A549 (cell line): ENCODE data around the gene CPNE4. TPM values are rescaled to one million over a fixed set of nuclear protein-coding genes. Genes with fewer than 3 reads are reported as not detected.

Experiments used
- ATAC-seq, 2 experiments: fragments of 200-7000 bp in 1 of 2; fragments of >200 bp in 1 of 2; cut with Nextera tagmentation in 1 of 2; cut with Tn5 transposase in 1 of 2; 3 replicates each; pipeline versions ENCODE4 v1.8.0 to v1.9.1; 2018 to 2020; ENCODE audit warnings: mild to moderate bottlenecking in 1 of 2, moderate library complexity in 1 of 2
- CTCF ChIA-PET: fragments of 300-600 bp; sonication (Branson Sonifier 250); formaldehyde crosslinking; extraction: SDS; loops from one replicate; lab custom pipeline; 2021; ENCODE audit warnings: antibody characterized with exemption, inconsistent platforms; lab: Yijun Ruan, JAX
- POLR2A ChIA-PET: fragments of 350-600 bp; formaldehyde crosslinking; extraction: SDS; loops from one replicate; lab custom pipeline; 2021; ENCODE audit warnings: antibody characterized with exemption, inconsistent platforms; lab: Yijun Ruan, JAX
- DNase-seq, 2 experiments: peaks; one replicate each; pipeline versions ENCODE4 v3.0.0 to v3.0.0-alpha.2; 2011 to 2016; ENCODE audit warnings: low read depth in 1 of 2, low spot score in 1 of 2
- FAIRE-seq: peaks from 2 replicates; lab custom pipeline; 2011; peaks lifted over from hg19 to GRCh38; lab: Jason Lieb, UNC
- H3K27ac ChIP-seq, 2 experiments: fragments of >200 bp; sonication (Bioruptor Twin); formaldehyde crosslinking; 3 replicates each; pipeline ENCODE4 v1.5.1; 2016 to 2017
- H3K4me1 ChIP-seq: fragments of >200 bp; sonication (Bioruptor Twin); formaldehyde crosslinking; 3 replicates; pipeline ENCODE4 v1.6.1; 2016
- H3K4me2 ChIP-seq: fragments of >200 bp; sonication (Bioruptor Twin); formaldehyde crosslinking; 3 replicates; pipeline ENCODE4 v1.6.1; 2016
- H3K4me3 ChIP-seq: fragments of >200 bp; sonication (Bioruptor Twin); formaldehyde crosslinking; 3 replicates; pipeline ENCODE4 v1.5.1; 2016
- H3K9me3 ChIP-seq: fragments of >200 bp; sonication (Bioruptor Twin); formaldehyde crosslinking; 3 replicates; pipeline ENCODE4 v1.6.1; 2016
- BHLHE40 ChIP-seq: IDR thresholded peaks from 2 replicates; pipeline ENCODE4 v1.6.1; 2012; ENCODE audit warnings: low read depth, low read length, inconsistent platforms
- CBX8 ChIP-seq: fragments of 200-600 bp; sonication (generic); IDR thresholded peaks from 2 replicates; pipeline ENCODE4 v1.6.1; 2016
- CHD2 ChIP-seq: fragments of 150-350 bp; IDR thresholded peaks from 2 replicates; pipeline ENCODE4 v1.6.1; 2014; ENCODE audit warnings: low read length; ENCODE audit not compliant: partially characterized antibody
- CHD4 ChIP-seq: fragments of 200-600 bp; sonication (generic); IDR thresholded peaks from 2 replicates; pipeline ENCODE4 v1.6.1; 2016; ENCODE audit warnings: antibody characterized with exemption, mild to moderate bottlenecking, borderline replicate concordance
- HOXA7 ChIP-seq: fragments of 250-450 bp; sonication (Bioruptor Pico); IDR thresholded peaks from 2 replicates; pipeline ENCODE4 v1.5.0; 2020; ENCODE audit warnings: mild to moderate bottlenecking, moderate library complexity
- HOXB13 ChIP-seq: fragments of 250-450 bp; sonication (Bioruptor Pico); IDR thresholded peaks from 2 replicates; pipeline ENCODE4 v1.5.0; 2020; ENCODE audit warnings: low read depth, mild to moderate bottlenecking, moderate library complexity
- HOXB5 ChIP-seq: fragments of 250-450 bp; sonication (Bioruptor Pico); IDR thresholded peaks from 2 replicates; pipeline ENCODE4 v1.5.0; 2020; ENCODE audit warnings: mild to moderate bottlenecking, moderate library complexity
- KDM1A ChIP-seq: fragments of 200-600 bp; sonication (generic); IDR thresholded peaks from 2 replicates; pipeline ENCODE4 v1.6.1; 2016; ENCODE audit warnings: low read depth, mild to moderate bottlenecking
- MAFK ChIP-seq: fragments of 450-650 bp; IDR thresholded peaks from 2 replicates; pipeline ENCODE4 v1.6.1; 2014; ENCODE audit not compliant: partially characterized antibody
- MYC ChIP-seq: IDR thresholded peaks from 2 replicates; pipeline ENCODE4 v1.6.1; 2012; ENCODE audit warnings: mild to moderate bottlenecking, inconsistent platforms, low read length, improper control_type of control experiment, borderline replicate concordance
- NFE2L2 ChIP-seq: fragments of 150-350 bp; conservative IDR thresholded peaks from 2 replicates; pipeline ENCODE4 v1.6.1; 2014; ENCODE audit warnings: low read length
- NR3C1 ChIP-seq: fragments of >200 bp; sonication (Bioruptor Twin); formaldehyde crosslinking; IDR thresholded peaks from 3 replicates; pipeline ENCODE4 v1.6.1; 2017
- POLR2A ChIP-seq: IDR thresholded peaks from 2 replicates; pipeline ENCODE4 v1.6.1; 2012; ENCODE audit warnings: mild to moderate bottlenecking, low read length
- POLR2AphosphoS2 ChIP-seq: conservative IDR thresholded peaks from 2 replicates; pipeline ENCODE4 v1.6.1; 2012; ENCODE audit warnings: low read length, improper control_type of control experiment, inconsistent platforms
- RAD21 ChIP-seq, 2 experiments: fragments of >200 bp in 1 of 2; sonication (Bioruptor Twin) in 1 of 2; formaldehyde crosslinking in 1 of 2; IDR thresholded peaks in 1 of 2; conservative IDR thresholded peaks in 1 of 2; 2 replicates in 1 of 2; 3 replicates in 1 of 2; pipeline ENCODE4 v1.6.1; 2012 to 2018; ENCODE audit warnings: inconsistent platforms in 1 of 2
- RARB ChIP-seq: fragments of 250-450 bp; sonication (Bioruptor Pico); IDR thresholded peaks from 2 replicates; pipeline ENCODE4 v1.8.0; 2021; ENCODE audit warnings: mild to moderate bottlenecking, moderate library complexity
- RCOR1 ChIP-seq: fragments of 150-350 bp; IDR thresholded peaks from 2 replicates; pipeline ENCODE4 v1.6.1; 2014; ENCODE audit warnings: antibody characterized with exemption, low read length, low read depth
- RNF2 ChIP-seq: fragments of 200-600 bp; sonication (generic); IDR thresholded peaks from 2 replicates; pipeline ENCODE4 v1.6.1; 2016; ENCODE audit warnings: low read depth, mild to moderate bottlenecking, antibody characterized with exemption, moderate library complexity, borderline replicate concordance
- ZFP36 ChIP-seq: fragments of 450-650 bp; IDR thresholded peaks from 2 replicates; pipeline ENCODE4 v1.6.1; 2014; ENCODE audit warnings: borderline replicate concordance; ENCODE audit not compliant: partially characterized antibody
- WGBS: methylation state at CpG from one replicate; pipeline ENCODE4 v1.1.6; 2017; ENCODE audit errors: missing lambda C conversion rate; 5-methylcytosine and 5-hydroxymethylcytosine counted together
- polyA plus RNA-seq, 4 experiments: library from polyadenylated mRNA; depleted of rRNA in 3 of 4; stranded (reverse); fragments of >200 nt; fragmentation: RNase III in 1 of 4; extraction: RNeasy Plus Mini Kit Qiagen cat#74134 plus additional on column Dnase treatment in 1 of 4; gene quantifications; 2 replicates in 3 of 4; 3 replicates in 1 of 4; pipeline ENCODE4 v1.2.3, GENCODE V29; 2011 to 2017
- TF ChIP-seq, protein P1 (sequence below): IDR thresholded peaks from 2 replicates; pipeline ENCODE4 v1.6.1; 2012; ENCODE audit warnings: low read depth, borderline replicate concordance
- TF ChIP-seq, protein P2 (sequence below): fragments of 250-450 bp; sonication (Bioruptor Pico); IDR thresholded peaks from 2 replicates; pipeline ENCODE4 v1.5.0; 2021; ENCODE audit warnings: mild to moderate bottlenecking, moderate library complexity, borderline replicate concordance
- TF ChIP-seq, protein P3 (sequence below): IDR thresholded peaks from 2 replicates; pipeline ENCODE4 v1.6.1; 2012

The CPNE4 gene
- polyA plus RNA-seq, 2 of the 4 experiments (the other 2 are of a cell fraction), result 3.6 to 8.7 TPM

DNA sequence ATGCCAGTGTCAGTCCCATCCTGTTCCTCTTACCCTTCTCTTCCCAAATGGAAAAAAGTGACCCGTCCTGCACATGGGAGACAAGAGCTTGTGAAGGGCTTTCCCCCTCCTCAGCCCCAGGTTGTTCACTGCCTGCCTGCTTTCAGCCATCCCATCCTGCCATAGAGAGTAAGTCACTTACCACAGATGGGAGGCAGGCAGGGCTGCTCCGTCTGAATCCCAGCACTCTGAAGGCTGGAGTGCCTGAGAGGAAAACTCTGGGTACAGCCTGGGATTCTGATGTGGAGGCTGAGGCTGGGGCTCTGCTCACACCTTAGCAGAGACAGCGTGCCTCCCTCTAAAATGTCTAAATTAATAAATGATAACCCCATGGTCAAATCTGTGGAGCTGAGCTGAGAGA lies 14.8 kb downstream of the CPNE4 start:
- Histone ChIP-seq H3K4me3 (no peak overlapping the region), H3K4me1 (peaks cover 3% of the 10 kb centered on the region; the same call in 1 of the 3 replicates), H3K27ac (no peak overlapping the region), H3K9me3 (no peaks in the 10 kb centered on the region), H3K4me2 (no peak overlapping the region)
- 35% methylated on average over 3 of the region's 3 CpGs for WGBS
- FAIRE-seq (no peak), ATAC-seq (no peak), DNase-seq (no peak)
- POLR2A ChIA-PET, result no interaction called here
- CTCF ChIA-PET, result interaction anchor here (1.2 to 2.6 kb wide), 2 partner anchors 9 to 226 kb away, joined by 4 to 5 read pairs; no protein-coding TSS in a partner anchor
- TF ChIP-seq MYC (no peak), POLR2A (no peak), RAD21 (conservative IDR thresholded peaks at IDR 0.05 in 1 of 2, IDR thresholded peaks at IDR 0.05 in 1 of 2) (no peak), CBX8 (no peak), NR3C1 (no peak), POLR2AphosphoS2 (no peak), HOXB13 (no peak), RARB (CRISPR knock-in tag) (no peak), CHD2 (no peak), CHD4 (no peak), KDM1A (no peak), MAFK (no peak), HOXB5 (no peak), RNF2 (no peak), BHLHE40 (no peak)
- TF ChIP-seq, protein P1, sequence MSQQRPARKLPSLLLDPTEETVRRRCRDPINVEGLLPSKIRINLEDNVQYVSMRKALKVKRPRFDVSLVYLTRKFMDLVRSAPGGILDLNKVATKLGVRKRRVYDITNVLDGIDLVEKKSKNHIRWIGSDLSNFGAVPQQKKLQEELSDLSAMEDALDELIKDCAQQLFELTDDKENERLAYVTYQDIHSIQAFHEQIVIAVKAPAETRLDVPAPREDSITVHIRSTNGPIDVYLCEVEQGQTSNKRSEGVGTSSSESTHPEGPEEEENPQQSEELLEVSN, result no peak
- TF ChIP-seq, protein P2, sequence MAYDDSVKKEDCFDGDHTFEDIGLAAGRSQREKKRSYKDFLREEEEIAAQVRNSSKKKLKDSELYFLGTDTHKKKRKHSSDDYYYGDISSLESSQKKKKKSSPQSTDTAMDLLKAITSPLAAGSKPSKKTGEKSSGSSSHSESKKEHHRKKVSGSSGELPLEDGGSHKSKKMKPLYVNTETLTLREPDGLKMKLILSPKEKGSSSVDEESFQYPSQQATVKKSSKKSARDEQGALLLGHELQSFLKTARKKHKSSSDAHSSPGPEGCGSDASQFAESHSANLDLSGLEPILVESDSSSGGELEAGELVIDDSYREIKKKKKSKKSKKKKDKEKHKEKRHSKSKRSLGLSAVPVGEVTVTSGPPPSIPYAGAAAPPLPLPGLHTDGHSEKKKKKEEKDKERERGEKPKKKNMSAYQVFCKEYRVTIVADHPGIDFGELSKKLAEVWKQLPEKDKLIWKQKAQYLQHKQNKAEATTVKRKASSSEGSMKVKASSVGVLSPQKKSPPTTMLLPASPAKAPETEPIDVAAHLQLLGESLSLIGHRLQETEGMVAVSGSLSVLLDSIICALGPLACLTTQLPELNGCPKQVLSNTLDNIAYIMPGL, result no peak
- TF ChIP-seq, protein P3, sequence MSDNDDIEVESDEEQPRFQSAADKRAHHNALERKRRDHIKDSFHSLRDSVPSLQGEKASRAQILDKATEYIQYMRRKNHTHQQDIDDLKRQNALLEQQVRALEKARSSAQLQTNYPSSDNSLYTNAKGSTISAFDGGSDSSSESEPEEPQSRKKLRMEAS, result no peak

DNA sequence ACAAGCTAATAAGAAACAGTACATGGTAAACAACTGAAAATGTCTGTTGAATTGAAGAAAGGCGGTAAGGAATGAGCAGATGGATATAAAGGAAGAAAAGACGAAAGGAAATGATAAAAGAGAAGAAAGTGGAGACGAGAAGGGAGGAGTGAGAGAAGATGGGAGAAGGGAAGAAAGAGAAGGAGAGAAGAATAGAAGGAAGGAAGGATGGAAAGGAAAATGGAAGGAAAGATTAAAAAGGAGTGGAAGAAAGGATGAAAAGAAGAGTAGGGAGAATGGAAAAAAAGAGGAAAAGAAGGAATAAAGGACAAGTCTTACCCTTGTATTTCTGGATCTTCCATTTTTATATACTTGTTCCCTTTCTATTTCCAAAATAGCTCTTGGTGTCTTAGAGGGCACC lies 17.7 kb downstream of the CPNE4 start:
- H3K9me3 ChIP-seq, result no peaks in the 10 kb centered on the region
- POLR2A ChIA-PET, result no interaction called here
- TF ChIP-seq NFE2L2, result no peak
- TF ChIP-seq CHD4, result no peak
- no peak for TF ChIP-seq RCOR1
- TF ChIP-seq HOXA7 (CRISPR knock-in tag), result no peak
- TF ChIP-seq ZFP36, result no peak
- no peak overlapping the region for H3K4me2 ChIP-seq
- no peak for ATAC-seq
- no peak for DNase-seq
- 90% methylated on average over 3 of the region's 3 CpGs for WGBS
- CTCF ChIA-PET, result interaction anchor here (2.8 kb wide), 2 partner anchors 10 to 12 kb away, joined by 7 to 8 read pairs; no protein-coding TSS in a partner anchor
- no peak overlapping the region for H3K27ac ChIP-seq
- peaks cover 3% of the 10 kb centered on the region; the same call in 1 of the 3 replicates for H3K4me1 ChIP-seq
- FAIRE-seq, result no peak
- no peak overlapping the region for H3K4me3 ChIP-seq
